KMS-11 (cell line): Measurements from ENCODE around the gene MARF1.
"Not testable (repeated sequence)": the region's sequence is repeated elsewhere in the genome, so short reads cannot be mapped to it uniquely, and the experiment has no call there.

Source experiments
- H2AFZ ChIP-seq: fragments of 200-600 bp; sonication (generic); 2 replicates; pipeline ENCODE4 v1.6.1; 2016; ENCODE audit warnings: antibody characterized with exemption, mixed run types, low read depth
- H3K27ac ChIP-seq: fragments of 200-600 bp; sonication (generic); 2 replicates; pipeline ENCODE4 v1.6.1; 2016; ENCODE audit warnings: mild to moderate bottlenecking, mixed run types
- H3K27me3 ChIP-seq: fragments of 200-600 bp; sonication (generic); 2 replicates; pipeline ENCODE4 v1.6.1; 2017; ENCODE audit warnings: mild to moderate bottlenecking, low read depth, mixed run types, moderate library complexity; ENCODE audit not compliant: insufficient read depth
- H3K36me3 ChIP-seq: fragments of 200-600 bp; sonication (generic); 2 replicates; pipeline ENCODE4 v1.6.1; 2017; ENCODE audit warnings: mild to moderate bottlenecking, mixed run types; ENCODE audit not compliant: insufficient read depth
- H3K4me1 ChIP-seq: fragments of 200-600 bp; sonication (generic); 2 replicates; pipeline ENCODE4 v1.6.1; 2016; ENCODE audit warnings: mild to moderate bottlenecking, low read depth, mixed run types; ENCODE audit not compliant: poor library complexity, severe bottlenecking
- H3K4me2 ChIP-seq: fragments of 200-600 bp; sonication (generic); 2 replicates; pipeline ENCODE4 v1.7.0; 2016; ENCODE audit warnings: mild to moderate bottlenecking, mixed run types
- H3K4me3 ChIP-seq: fragments of 200-600 bp; sonication (generic); IDR thresholded peaks from 2 replicates; pipeline ENCODE4 v1.6.1; 2017; ENCODE audit warnings: low read depth, low read length, mixed read lengths; ENCODE audit not compliant: insufficient read depth
- H3K79me2 ChIP-seq: fragments of 200-600 bp; sonication (generic); 2 replicates; pipeline ENCODE4 v1.6.1; 2016; ENCODE audit warnings: low read depth, mixed run types; ENCODE audit not compliant: insufficient read depth
- H3K9ac ChIP-seq: fragments of 200-600 bp; sonication (generic); 2 replicates; pipeline ENCODE4 v1.6.1; 2016; ENCODE audit warnings: mild to moderate bottlenecking, mixed run types
- H4K20me1 ChIP-seq: fragments of 200-600 bp; sonication (generic); 2 replicates; pipeline ENCODE4 v1.6.1; 2016; ENCODE audit warnings: mild to moderate bottlenecking, mixed run types; ENCODE audit not compliant: insufficient read depth
- TF ChIP-seq, protein P1 (sequence below): fragments of 200-600 bp; sonication (generic); conservative IDR thresholded peaks from 2 replicates; pipeline ENCODE4 v1.6.1; 2017; ENCODE audit warnings: low read depth, mild to moderate bottlenecking, antibody characterized with exemption, low read length, moderate library complexity, mixed read lengths

Gene MARF1, protein sequence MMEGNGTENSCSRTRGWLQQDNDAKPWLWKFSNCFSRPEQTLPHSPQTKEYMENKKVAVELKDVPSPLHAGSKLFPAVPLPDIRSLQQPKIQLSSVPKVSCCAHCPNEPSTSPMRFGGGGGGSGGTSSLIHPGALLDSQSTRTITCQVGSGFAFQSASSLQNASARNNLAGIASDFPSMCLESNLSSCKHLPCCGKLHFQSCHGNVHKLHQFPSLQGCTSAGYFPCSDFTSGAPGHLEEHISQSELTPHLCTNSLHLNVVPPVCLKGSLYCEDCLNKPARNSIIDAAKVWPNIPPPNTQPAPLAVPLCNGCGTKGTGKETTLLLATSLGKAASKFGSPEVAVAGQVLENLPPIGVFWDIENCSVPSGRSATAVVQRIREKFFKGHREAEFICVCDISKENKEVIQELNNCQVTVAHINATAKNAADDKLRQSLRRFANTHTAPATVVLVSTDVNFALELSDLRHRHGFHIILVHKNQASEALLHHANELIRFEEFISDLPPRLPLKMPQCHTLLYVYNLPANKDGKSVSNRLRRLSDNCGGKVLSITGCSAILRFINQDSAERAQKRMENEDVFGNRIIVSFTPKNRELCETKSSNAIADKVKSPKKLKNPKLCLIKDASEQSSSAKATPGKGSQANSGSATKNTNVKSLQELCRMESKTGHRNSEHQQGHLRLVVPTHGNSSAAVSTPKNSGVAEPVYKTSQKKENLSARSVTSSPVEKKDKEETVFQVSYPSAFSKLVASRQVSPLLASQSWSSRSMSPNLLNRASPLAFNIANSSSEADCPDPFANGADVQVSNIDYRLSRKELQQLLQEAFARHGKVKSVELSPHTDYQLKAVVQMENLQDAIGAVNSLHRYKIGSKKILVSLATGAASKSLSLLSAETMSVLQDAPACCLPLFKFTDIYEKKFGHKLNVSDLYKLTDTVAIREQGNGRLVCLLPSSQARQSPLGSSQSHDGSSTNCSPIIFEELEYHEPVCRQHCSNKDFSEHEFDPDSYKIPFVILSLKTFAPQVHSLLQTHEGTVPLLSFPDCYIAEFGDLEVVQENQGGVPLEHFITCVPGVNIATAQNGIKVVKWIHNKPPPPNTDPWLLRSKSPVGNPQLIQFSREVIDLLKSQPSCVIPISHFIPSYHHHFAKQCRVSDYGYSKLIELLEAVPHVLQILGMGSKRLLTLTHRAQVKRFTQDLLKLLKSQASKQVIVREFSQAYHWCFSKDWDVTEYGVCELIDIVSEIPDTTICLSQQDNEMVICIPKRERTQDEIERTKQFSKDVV (N-terminal part only)

DNA sequence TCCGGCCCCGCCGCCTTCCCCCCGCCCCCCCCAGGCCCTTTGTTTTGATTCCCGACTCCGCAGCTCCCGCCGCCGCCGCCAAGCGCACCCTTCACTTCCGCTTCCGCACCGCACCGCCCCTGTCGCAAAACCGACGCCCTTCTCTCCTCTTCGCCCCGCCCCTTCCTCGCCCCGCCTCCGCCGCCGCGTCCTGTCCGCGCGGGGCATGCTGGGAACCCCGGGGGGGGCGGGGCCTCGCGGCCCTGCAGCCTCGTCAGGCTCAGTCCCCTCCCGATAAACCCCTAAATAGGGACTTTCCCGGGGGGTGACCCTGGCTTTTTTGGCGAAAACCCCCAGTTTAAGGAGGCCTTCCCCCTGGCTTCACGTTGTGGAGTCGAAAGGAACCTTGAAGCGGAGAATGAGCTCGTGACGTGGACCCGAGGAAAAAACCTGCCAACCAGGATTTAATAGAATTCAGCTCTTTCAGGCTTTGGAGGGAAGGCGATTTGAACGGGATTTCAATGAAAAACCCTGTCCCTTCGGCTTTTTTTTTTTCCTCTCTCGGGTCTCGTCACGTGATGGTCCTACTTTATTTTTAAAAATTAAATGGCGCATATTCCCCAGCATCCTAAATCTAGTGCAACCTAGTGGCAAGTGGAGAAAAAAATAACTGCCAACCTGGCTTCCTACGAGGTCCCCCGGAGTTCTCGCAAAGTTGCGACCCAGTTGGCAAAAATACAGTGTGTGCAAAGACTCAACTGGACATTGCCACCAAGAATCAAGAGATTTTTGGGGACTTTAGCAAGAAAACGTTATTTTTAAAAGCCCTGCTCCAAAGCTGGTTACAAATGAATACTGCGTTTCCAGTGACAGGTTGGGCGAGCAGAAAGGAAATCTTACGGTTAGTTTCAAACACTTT is at the start of gene MARF1:
MARF1 (minus strand) TSS at position 107 of the 898 bp plus-strand sequence. CDS start 3,921 bp downstream, outside the sequence.
- Histone ChIP-seq H3K4me3 (no peak within 1 kb of the TSS), H3K27me3 (no peaks in the 10 kb centered on the region), H3K36me3 (no peaks in the 10 kb centered on the region), H3K4me1 (peaks cover 26% of the 10 kb centered on the region), H3K4me2 (peak within 1 kb of the TSS; percentile 89), H4K20me1 (no peaks in the 10 kb centered on the region), H3K9ac (peak within 1 kb of the TSS; percentile 85), H3K79me2 (peaks cover 18% of the 10 kb centered on the region; the same call in 1 of the 2 replicates), H3K27ac (peak within 1 kb of the TSS; percentile 92), H2AFZ (peak within 1 kb of the TSS; percentile 70)
- TF ChIP-seq, protein P1, sequence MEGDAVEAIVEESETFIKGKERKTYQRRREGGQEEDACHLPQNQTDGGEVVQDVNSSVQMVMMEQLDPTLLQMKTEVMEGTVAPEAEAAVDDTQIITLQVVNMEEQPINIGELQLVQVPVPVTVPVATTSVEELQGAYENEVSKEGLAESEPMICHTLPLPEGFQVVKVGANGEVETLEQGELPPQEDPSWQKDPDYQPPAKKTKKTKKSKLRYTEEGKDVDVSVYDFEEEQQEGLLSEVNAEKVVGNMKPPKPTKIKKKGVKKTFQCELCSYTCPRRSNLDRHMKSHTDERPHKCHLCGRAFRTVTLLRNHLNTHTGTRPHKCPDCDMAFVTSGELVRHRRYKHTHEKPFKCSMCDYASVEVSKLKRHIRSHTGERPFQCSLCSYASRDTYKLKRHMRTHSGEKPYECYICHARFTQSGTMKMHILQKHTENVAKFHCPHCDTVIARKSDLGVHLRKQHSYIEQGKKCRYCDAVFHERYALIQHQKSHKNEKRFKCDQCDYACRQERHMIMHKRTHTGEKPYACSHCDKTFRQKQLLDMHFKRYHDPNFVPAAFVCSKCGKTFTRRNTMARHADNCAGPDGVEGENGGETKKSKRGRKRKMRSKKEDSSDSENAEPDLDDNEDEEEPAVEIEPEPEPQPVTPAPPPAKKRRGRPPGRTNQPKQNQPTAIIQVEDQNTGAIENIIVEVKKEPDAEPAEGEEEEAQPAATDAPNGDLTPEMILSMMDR, result peak; percentile 67

DNA sequence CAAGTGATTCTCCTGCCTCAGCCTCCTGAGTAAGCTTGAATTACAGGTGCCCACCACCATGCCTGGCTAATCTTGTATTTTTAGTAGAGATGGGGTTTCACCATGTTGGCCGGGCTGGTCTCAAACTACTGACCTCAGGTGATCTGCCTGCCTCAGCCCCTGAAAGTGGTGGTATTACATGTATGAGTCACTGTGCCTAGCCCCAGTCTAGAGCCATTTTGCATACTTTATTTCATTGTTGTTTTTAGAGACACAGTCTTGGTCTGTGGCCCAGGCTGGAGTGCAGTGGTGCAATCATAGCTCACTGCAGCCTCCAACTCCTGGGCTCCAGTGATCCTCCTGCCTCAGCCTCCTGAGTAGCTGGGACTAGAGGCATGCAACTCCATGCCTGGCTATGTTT is 49.6 kb upstream of the MARF1 start:
- not testable (repeated sequence) for H3K27me3 ChIP-seq, H3K4me2 ChIP-seq, H3K9ac ChIP-seq, H3K27ac ChIP-seq, H2AFZ ChIP-seq, H3K4me3 ChIP-seq, H3K79me2 ChIP-seq, H3K4me1 ChIP-seq, H3K36me3 ChIP-seq, H4K20me1 ChIP-seq

DNA sequence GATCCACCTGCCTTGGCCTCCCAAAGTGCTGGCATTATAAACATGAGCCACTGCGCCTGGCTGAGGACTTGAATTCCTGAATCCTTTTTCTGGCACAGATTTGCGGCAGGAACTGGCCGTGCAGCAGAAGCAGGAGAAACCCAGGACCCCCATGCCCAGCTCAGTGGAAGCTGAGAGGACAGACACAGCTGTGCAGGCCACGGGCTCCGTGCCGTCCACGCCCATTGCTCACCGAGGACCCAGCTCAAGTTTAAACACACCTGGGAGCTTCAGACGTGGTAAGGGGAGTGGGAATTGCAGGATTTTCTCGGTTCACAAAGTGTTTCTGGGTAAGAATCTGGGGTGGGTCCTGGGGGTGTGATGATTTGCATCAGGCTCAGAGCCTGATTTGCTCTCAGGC is 48.1 kb upstream of the MARF1 start:
- H3K4me1 ChIP-seq, result no peaks in the 10 kb centered on the region
- no peaks in the 10 kb centered on the region for H3K36me3 ChIP-seq
- no peak overlapping the region for H3K4me3 ChIP-seq
- H3K27ac ChIP-seq, result no peak overlapping the region
- H4K20me1 ChIP-seq, result no peaks in the 10 kb centered on the region
- TF ChIP-seq, protein P1, result no peak
- no peak overlapping the region for H3K4me2 ChIP-seq
- no peak overlapping the region for H2AFZ ChIP-seq
- no peak overlapping the region for H3K9ac ChIP-seq
- H3K27me3 ChIP-seq, result no peaks in the 10 kb centered on the region
- no peaks in the 10 kb centered on the region for H3K79me2 ChIP-seq

DNA sequence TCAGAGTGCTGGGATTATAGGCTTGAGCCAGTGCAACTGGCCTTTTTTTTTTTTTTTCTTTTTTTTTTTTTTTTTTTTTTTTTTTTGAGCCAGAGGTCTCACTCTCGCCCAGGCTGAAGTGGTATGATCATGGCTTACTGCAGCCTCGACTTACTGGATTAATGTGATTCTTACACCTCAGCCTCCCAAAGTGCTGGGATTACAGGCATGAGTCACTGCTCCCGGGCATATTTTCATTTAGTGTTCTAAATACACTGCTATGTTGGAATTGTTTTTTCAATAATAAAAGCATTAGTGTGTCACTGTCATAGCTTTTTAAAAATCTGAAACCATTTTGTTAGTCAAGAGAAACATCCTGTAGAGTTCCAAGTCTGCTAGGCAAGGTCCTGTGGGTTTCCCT is 47.3 kb upstream of the MARF1 start:
- Histone ChIP-seq H3K79me2 (no peaks in the 10 kb centered on the region), H4K20me1 (no peaks in the 10 kb centered on the region), H3K27ac (no peak overlapping the region), H3K27me3 (no peaks in the 10 kb centered on the region), H3K4me1 (no peaks in the 10 kb centered on the region), H3K36me3 (no peaks in the 10 kb centered on the region), H2AFZ (no peak overlapping the region), H3K4me3 (no peak overlapping the region), H3K4me2 (no peak overlapping the region), H3K9ac (no peak overlapping the region)
- TF ChIP-seq, protein P1, result no peak
